Astrocyte (in vitro differentiated cells and primary cell): ENCODE results near the gene CPA4. TPM values are rescaled to one million over a fixed set of nuclear protein-coding genes. Genes with fewer than 3 reads are reported as not detected.

Experiments
- DNase-seq: peaks from one replicate; pipeline ENCODE4 v3.0.0-alpha.2; 2010; ENCODE audit warnings: low read depth
- FAIRE-seq: peaks from 2 replicates; lab custom pipeline; 2011; peaks lifted over from hg19 to GRCh38; lab: Jason Lieb, UNC
- H2AFZ ChIP-seq: 2 replicates; pipeline ENCODE4 v1.6.0; 2012; ENCODE audit warnings: low read depth, low read length, inconsistent platforms
- H3K27ac ChIP-seq: 2 replicates; pipeline ENCODE4 v1.5.1; 2011; ENCODE audit warnings: low read depth, low read length, inconsistent platforms
- H3K27me3 ChIP-seq: 2 replicates; pipeline ENCODE4 v1.6.0; 2011; ENCODE audit warnings: low read length, inconsistent platforms; ENCODE audit not compliant: insufficient read depth
- H3K36me3 ChIP-seq: 2 replicates; pipeline ENCODE4 v1.5.1; 2011; ENCODE audit warnings: low read length, inconsistent platforms; ENCODE audit not compliant: insufficient read depth
- H3K4me1 ChIP-seq: 2 replicates; pipeline ENCODE4 v1.5.1; 2011; ENCODE audit warnings: low read length, inconsistent platforms; ENCODE audit not compliant: insufficient read depth
- H3K4me2 ChIP-seq: 2 replicates; pipeline ENCODE4 v1.6.0; 2012; ENCODE audit warnings: low read length, inconsistent platforms
- H3K4me3 ChIP-seq: 2 replicates; pipeline ENCODE4 v1.5.1; 2011; ENCODE audit warnings: low read depth, mild to moderate bottlenecking, low read length, inconsistent platforms; ENCODE audit not compliant: insufficient read depth
- H3K79me2 ChIP-seq: 2 replicates; pipeline ENCODE4 v1.6.0; 2012; ENCODE audit warnings: mild to moderate bottlenecking, low read length, inconsistent platforms; ENCODE audit not compliant: insufficient read depth
- H3K9ac ChIP-seq: 2 replicates; pipeline ENCODE4 v1.6.0; 2012; ENCODE audit warnings: mild to moderate bottlenecking, low read length, inconsistent platforms
- H3K9me3 ChIP-seq: 2 replicates; pipeline ENCODE4 v1.5.1; 2012; ENCODE audit warnings: low read depth, mild to moderate bottlenecking, low read length, inconsistent platforms; ENCODE audit not compliant: insufficient read depth
- H4K20me1 ChIP-seq: 2 replicates; pipeline ENCODE4 v1.6.0; 2012; ENCODE audit warnings: low read length, inconsistent platforms; ENCODE audit not compliant: insufficient read depth
- H3K27ac Mint-ChIP-seq: one replicate; pipeline ENCODE4 v1.8.0; 2021; ENCODE audit warnings: mild to moderate bottlenecking, mixed read lengths; ENCODE audit not compliant: unreplicated experiment
- H3K27me3 Mint-ChIP-seq: one replicate; pipeline ENCODE4 v1.8.0; 2021; ENCODE audit warnings: low read depth, mixed read lengths; ENCODE audit not compliant: unreplicated experiment
- H3K36me3 Mint-ChIP-seq: one replicate; pipeline ENCODE4 v1.8.0; 2021; ENCODE audit warnings: low read depth, mixed read lengths; ENCODE audit not compliant: unreplicated experiment
- H3K4me1 Mint-ChIP-seq: one replicate; pipeline ENCODE4 v1.8.0; 2021; ENCODE audit warnings: low read depth, mixed read lengths; ENCODE audit not compliant: unreplicated experiment
- H3K4me3 Mint-ChIP-seq: one replicate; pipeline ENCODE4 v1.8.0; 2021; ENCODE audit warnings: mild to moderate bottlenecking, moderate library complexity, mixed read lengths; ENCODE audit not compliant: unreplicated experiment
- H3K9me3 Mint-ChIP-seq: one replicate; pipeline ENCODE4 v1.8.0; 2021; ENCODE audit warnings: mild to moderate bottlenecking, mixed read lengths; ENCODE audit not compliant: unreplicated experiment
- EZH2 ChIP-seq: IDR thresholded peaks from 2 replicates; pipeline ENCODE4 v1.6.1; 2012; ENCODE audit warnings: mild to moderate bottlenecking, low read length, inconsistent platforms; ENCODE audit not compliant: insufficient read depth
- total RNA-seq: library from RNA; stranded (reverse); gene quantifications from 2 replicates; pipeline ENCODE4 v1.2.1, GENCODE V29; 2021
- TF ChIP-seq, protein P1 (sequence below): IDR thresholded peaks from 2 replicates; pipeline ENCODE4 v1.5.1; 2011; ENCODE audit warnings: low read depth, mild to moderate bottlenecking, inconsistent platforms, low read length, moderate library complexity; ENCODE audit not compliant: insufficient read depth

CPA4 gene
- total RNA-seq, 1 donor from 2014 or later, result 111 TPM

DNA sequence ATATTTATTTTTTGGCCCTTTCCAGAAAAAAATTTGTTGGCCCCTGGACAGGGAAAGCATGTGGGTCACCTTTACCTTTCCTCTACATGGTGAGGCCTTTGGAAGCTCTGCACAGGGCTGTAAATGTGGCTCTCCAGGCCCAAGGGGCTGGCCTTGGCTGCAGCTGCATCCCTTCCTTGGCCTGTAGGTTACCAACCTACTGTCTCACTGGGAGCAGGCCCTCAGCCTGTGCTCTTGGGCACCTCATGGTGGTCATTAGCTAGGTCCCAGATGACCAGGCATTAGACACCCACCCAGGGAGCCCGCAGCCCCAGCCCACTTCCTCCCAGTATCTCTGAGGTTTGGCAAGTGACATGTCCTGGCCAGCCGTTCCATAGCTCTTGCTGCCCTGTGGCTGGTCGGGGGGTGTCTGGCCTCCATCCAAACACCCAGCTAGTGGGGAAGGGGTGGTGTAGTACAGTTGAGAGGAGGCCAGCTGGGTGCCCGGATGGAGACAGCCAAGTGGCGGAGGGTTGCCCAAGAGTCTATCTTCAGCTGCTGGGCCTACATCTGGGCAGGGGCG, 44.5 kb downstream of the CPA4 start:
- Histone ChIP-seq H3K4me2 (no peak overlapping the region), H3K4me3 (no peak overlapping the region), H3K79me2 (no peaks in the 10 kb centered on the region), H3K27me3 (no peaks in the 10 kb centered on the region), H3K9ac (no peak overlapping the region), H3K9me3 (no peaks in the 10 kb centered on the region), H2AFZ (no peak overlapping the region), H3K27ac (no peak overlapping the region), H3K4me1 (no peaks in the 10 kb centered on the region), H4K20me1 (no peaks in the 10 kb centered on the region), H3K36me3 (no peaks in the 10 kb centered on the region)
- DNase-seq, result no peak
- H3K27ac Mint-ChIP-seq, result no peak overlapping the region
- H3K9me3 Mint-ChIP-seq, result no peaks in the 10 kb centered on the region
- H3K36me3 Mint-ChIP-seq, result no peaks in the 10 kb centered on the region
- no peak for FAIRE-seq
- H3K27me3 Mint-ChIP-seq, result no peaks in the 10 kb centered on the region
- TF ChIP-seq, protein P1, sequence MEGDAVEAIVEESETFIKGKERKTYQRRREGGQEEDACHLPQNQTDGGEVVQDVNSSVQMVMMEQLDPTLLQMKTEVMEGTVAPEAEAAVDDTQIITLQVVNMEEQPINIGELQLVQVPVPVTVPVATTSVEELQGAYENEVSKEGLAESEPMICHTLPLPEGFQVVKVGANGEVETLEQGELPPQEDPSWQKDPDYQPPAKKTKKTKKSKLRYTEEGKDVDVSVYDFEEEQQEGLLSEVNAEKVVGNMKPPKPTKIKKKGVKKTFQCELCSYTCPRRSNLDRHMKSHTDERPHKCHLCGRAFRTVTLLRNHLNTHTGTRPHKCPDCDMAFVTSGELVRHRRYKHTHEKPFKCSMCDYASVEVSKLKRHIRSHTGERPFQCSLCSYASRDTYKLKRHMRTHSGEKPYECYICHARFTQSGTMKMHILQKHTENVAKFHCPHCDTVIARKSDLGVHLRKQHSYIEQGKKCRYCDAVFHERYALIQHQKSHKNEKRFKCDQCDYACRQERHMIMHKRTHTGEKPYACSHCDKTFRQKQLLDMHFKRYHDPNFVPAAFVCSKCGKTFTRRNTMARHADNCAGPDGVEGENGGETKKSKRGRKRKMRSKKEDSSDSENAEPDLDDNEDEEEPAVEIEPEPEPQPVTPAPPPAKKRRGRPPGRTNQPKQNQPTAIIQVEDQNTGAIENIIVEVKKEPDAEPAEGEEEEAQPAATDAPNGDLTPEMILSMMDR, result no peak
- TF ChIP-seq EZH2, result no peak
- no peaks in the 10 kb centered on the region for H3K4me1 Mint-ChIP-seq
- H3K4me3 Mint-ChIP-seq, result no peak overlapping the region

DNA sequence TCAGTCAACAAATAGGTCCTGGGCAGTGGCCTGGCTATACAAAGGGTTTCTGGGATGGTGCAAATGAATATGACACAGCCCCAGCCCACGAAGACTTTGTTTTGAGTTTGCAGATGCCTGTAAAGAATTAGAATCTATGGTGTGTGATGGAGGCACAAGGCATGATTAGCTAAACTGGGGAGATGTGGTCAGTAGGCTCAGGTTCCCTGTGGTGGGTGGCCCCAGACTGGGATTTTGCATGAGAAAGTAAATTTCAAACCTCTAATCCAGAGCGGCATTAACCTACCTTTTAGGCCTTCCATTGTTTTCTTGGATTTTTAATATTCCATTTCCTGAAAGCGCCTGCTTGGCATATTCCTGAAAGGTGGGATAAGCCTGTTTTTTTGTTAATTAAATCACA, 45.3 kb downstream of the CPA4 start:
- no peaks in the 10 kb centered on the region for H3K9me3 ChIP-seq
- H3K4me1 ChIP-seq, result no peaks in the 10 kb centered on the region
- H3K4me3 ChIP-seq, result no peak overlapping the region
- no peak overlapping the region for H3K4me2 ChIP-seq
- H2AFZ ChIP-seq, result no peak overlapping the region
- no peaks in the 10 kb centered on the region for H3K27me3 Mint-ChIP-seq
- no peak overlapping the region for H3K27ac ChIP-seq
- no peaks in the 10 kb centered on the region for H3K4me1 Mint-ChIP-seq
- H4K20me1 ChIP-seq, result no peaks in the 10 kb centered on the region
- H3K36me3 ChIP-seq, result no peaks in the 10 kb centered on the region
- no peak overlapping the region for H3K27ac Mint-ChIP-seq
- no peaks in the 10 kb centered on the region for H3K9me3 Mint-ChIP-seq
- H3K9ac ChIP-seq, result no peak overlapping the region
- DNase-seq (no peak), FAIRE-seq (no peak)
- H3K27me3 ChIP-seq, result no peaks in the 10 kb centered on the region
- H3K4me3 Mint-ChIP-seq, result no peak overlapping the region
- no peaks in the 10 kb centered on the region for H3K79me2 ChIP-seq
- no peak for TF ChIP-seq EZH2
- TF ChIP-seq, protein P1, result no peak
- no peaks in the 10 kb centered on the region for H3K36me3 Mint-ChIP-seq

DNA sequence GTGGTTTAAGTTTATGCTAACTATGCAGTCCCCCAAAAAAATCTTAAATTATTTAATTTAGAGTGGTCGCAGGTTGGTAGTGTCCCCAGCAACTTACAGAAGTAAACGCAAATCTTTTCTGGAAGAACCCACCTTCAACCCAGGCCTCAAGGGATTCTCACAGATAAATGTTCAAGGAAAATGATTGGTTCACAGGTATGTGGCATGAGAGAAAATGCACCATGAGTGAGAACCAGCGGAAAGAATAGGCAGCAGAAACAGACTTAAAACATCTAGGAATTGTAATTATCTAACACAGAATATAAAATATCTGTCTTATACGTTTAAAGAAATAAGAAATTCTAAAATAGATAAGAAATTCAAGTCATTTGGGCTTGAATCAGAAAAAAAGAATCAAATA, 48.9 kb downstream of the CPA4 start:
- Histone ChIP-seq H3K4me1 (no peaks in the 10 kb centered on the region), H3K4me2 (no peak overlapping the region), H3K9ac (no peak overlapping the region), H3K27ac (no peak overlapping the region), H3K4me3 (no peak overlapping the region), H3K79me2 (no peaks in the 10 kb centered on the region), H3K9me3 (no peaks in the 10 kb centered on the region), H3K27me3 (no peaks in the 10 kb centered on the region), H4K20me1 (no peaks in the 10 kb centered on the region), H3K36me3 (no peaks in the 10 kb centered on the region), H2AFZ (no peak overlapping the region)
- Mint-ChIP-seq H3K27ac (no peak overlapping the region), H3K4me1 (peaks cover 8% of the 10 kb centered on the region), H3K9me3 (no peaks in the 10 kb centered on the region), H3K4me3 (no peak overlapping the region), H3K27me3 (no peaks in the 10 kb centered on the region), H3K36me3 (no peaks in the 10 kb centered on the region)
- DNase-seq, result no peak
- FAIRE-seq, result no peak
- TF ChIP-seq, protein P1, result no peak
- TF ChIP-seq EZH2, result no peak
